Measurements from ENCODE around the gene ZNF441.

Gene ZNF441

GRCh38 chr19:11780431-11781020 lies 13.7 kb downstream of the ZNF441 start:
- TF ChIP-seq REST (IDR thresholded peaks at IDR 0.05; ENCODE audit: insufficient read depth in 1 of 2, low read depth in 2 of 2, low read length in 2 of 2) (no peak), POLR2AphosphoS5 (IDR thresholded peaks at IDR 0.05; ENCODE audit: low read depth, low read length) (no peak), SIN3A (IDR thresholded peaks at IDR 0.05; ENCODE audit: borderline replicate concordance, insufficient read depth, low read length) (no peak), FOXP2 (optimal IDR thresholded peaks at IDR 0.05; ENCODE audit: borderline replicate concordance, extremely low read depth, extremely low read length, insufficient read depth) (no peak), TAF1 (IDR thresholded peaks at IDR 0.05; ENCODE audit: borderline replicate concordance, insufficient read depth, low read length) (no peak)

GRCh38 chr19:11781295-11782057 lies 14.7 kb downstream of the ZNF441 start:
- TF ChIP-seq SIN3A (IDR thresholded peaks at IDR 0.05; ENCODE audit: borderline replicate concordance, insufficient read depth, low read length) (no peak), TAF1 (IDR thresholded peaks at IDR 0.05; ENCODE audit: borderline replicate concordance, insufficient read depth, low read length) (no peak), FOXP2 (optimal IDR thresholded peaks at IDR 0.05; ENCODE audit: borderline replicate concordance, extremely low read depth, extremely low read length, insufficient read depth) (no peak), REST (IDR thresholded peaks at IDR 0.05; ENCODE audit: insufficient read depth in 1 of 2, low read depth in 2 of 2, low read length in 2 of 2) (no peak)

- TF ChIP-seq SIN3A (IDR thresholded peaks at IDR 0.05; ENCODE audit: borderline replicate concordance, insufficient read depth, low read length) (no peak), FOXP2 (optimal IDR thresholded peaks at IDR 0.05; ENCODE audit: borderline replicate concordance, extremely low read depth, extremely low read length, insufficient read depth) (no peak)
Observed at GRCh38 chr19:11783767-11784166, 17.0 kb downstream of the ZNF441 start.

- TF ChIP-seq TAF1 (IDR thresholded peaks at IDR 0.05; ENCODE audit: borderline replicate concordance, insufficient read depth, low read length) (no peak), POLR2AphosphoS5 (IDR thresholded peaks at IDR 0.05; ENCODE audit: low read depth, low read length) (no peak), SIN3A (IDR thresholded peaks at IDR 0.05; ENCODE audit: borderline replicate concordance, insufficient read depth, low read length) (no peak), REST (IDR thresholded peaks at IDR 0.05; ENCODE audit: insufficient read depth in 1 of 2, low read depth in 2 of 2, low read length in 2 of 2) (no peak), FOXP2 (optimal IDR thresholded peaks at IDR 0.05; ENCODE audit: borderline replicate concordance, extremely low read depth, extremely low read length, insufficient read depth) (no peak)
Observed at GRCh38 chr19:11784356-11784755, 17.6 kb downstream of the ZNF441 start.

- TF ChIP-seq SIN3A (IDR thresholded peaks at IDR 0.05; ENCODE audit: borderline replicate concordance, insufficient read depth, low read length) (no peak), FOXP2 (optimal IDR thresholded peaks at IDR 0.05; ENCODE audit: borderline replicate concordance, extremely low read depth, extremely low read length, insufficient read depth) (no peak), POLR2AphosphoS5 (IDR thresholded peaks at IDR 0.05; ENCODE audit: low read depth, low read length) (no peak), REST (IDR thresholded peaks at IDR 0.05; ENCODE audit: insufficient read depth in 1 of 2, low read depth in 2 of 2, low read length in 2 of 2) (no peak), TAF1 (IDR thresholded peaks at IDR 0.05; ENCODE audit: borderline replicate concordance, insufficient read depth, low read length) (no peak)
Observed at GRCh38 chr19:11787536-11787935, 20.7 kb downstream of the ZNF441 start.
